HEK293 (cell line): Measurements from ENCODE around the gene INO80B.

Source experiments
- GLI2 ChIP-seq: fragments of 450-650 bp; formaldehyde crosslinking; IDR thresholded peaks from 2 replicates; pipeline ENCODE4; 2017; ENCODE audit warnings: missing biosample characterization, missing genetic modification characterization, low read depth, borderline replicate concordance
- HOXA7 ChIP-seq: sonication (generic); formaldehyde crosslinking; IDR thresholded peaks from 2 replicates; pipeline ENCODE4 v1.8.1; 2022; ENCODE audit warnings: missing genetic modification reagents, borderline replicate concordance
- HOXC10 ChIP-seq: sonication (generic); formaldehyde crosslinking; IDR thresholded peaks from 2 replicates; pipeline ENCODE4 v1.8.1; 2023; ENCODE audit warnings: mild to moderate bottlenecking, missing genetic modification reagents
- KLF16 ChIP-seq: fragments of 450-650 bp; formaldehyde crosslinking; IDR thresholded peaks from 2 replicates; pipeline ENCODE4 v1.5.1; 2017; ENCODE audit warnings: missing biosample characterization, missing genetic modification characterization
- MYNN ChIP-seq: fragments of 450-650 bp; formaldehyde crosslinking; IDR thresholded peaks from 2 replicates; pipeline ENCODE4 v1.5.1; 2016; ENCODE audit warnings: missing biosample characterization, missing genetic modification characterization, borderline replicate concordance
- PBX3 ChIP-seq: sonication (generic); formaldehyde crosslinking; IDR thresholded peaks from 2 replicates; pipeline ENCODE4 v1.8.1; 2022; ENCODE audit warnings: mild to moderate bottlenecking, moderate library complexity, missing genetic modification reagents
- SCRT1 ChIP-seq: fragments of 450-650 bp; formaldehyde crosslinking; IDR thresholded peaks from 2 replicates; pipeline ENCODE4 v1.5.1; 2016; ENCODE audit warnings: missing biosample characterization, missing genetic modification characterization, borderline replicate concordance
- ZBTB21 ChIP-seq: fragments of 450-650 bp; formaldehyde crosslinking; IDR thresholded peaks from 2 replicates; pipeline ENCODE4 v1.5.1; 2017; ENCODE audit warnings: missing biosample characterization, missing genetic modification characterization
- ZBTB8A ChIP-seq: fragments of 450-650 bp; formaldehyde crosslinking; IDR thresholded peaks from 2 replicates; pipeline ENCODE4 v1.5.1; 2016; ENCODE audit warnings: missing biosample characterization, missing genetic modification characterization
- ZEB2 ChIP-seq: fragments of 450-650 bp; formaldehyde crosslinking; IDR thresholded peaks from 2 replicates; pipeline ENCODE4 v1.5.1; 2016; ENCODE audit warnings: missing biosample characterization, missing genetic modification characterization
- ZFHX2 ChIP-seq: fragments of 450-650 bp; formaldehyde crosslinking; conservative IDR thresholded peaks from 2 replicates; pipeline ENCODE4 v1.5.1; 2016; ENCODE audit warnings: missing biosample characterization, missing genetic modification characterization
- ZIC2 ChIP-seq: fragments of 450-650 bp; formaldehyde crosslinking; IDR thresholded peaks from 2 replicates; pipeline ENCODE4 v1.5.1; 2016; ENCODE audit warnings: missing biosample characterization, missing genetic modification characterization
- ZNF132 ChIP-seq: fragments of 450-650 bp; formaldehyde crosslinking; IDR thresholded peaks from 2 replicates; pipeline ENCODE4 v1.5.1; 2017; ENCODE audit warnings: missing biosample characterization, missing genetic modification characterization, borderline replicate concordance
- ZNF140 ChIP-seq: fragments of 450-650 bp; formaldehyde crosslinking; IDR thresholded peaks from 2 replicates; pipeline ENCODE4 v1.5.1; 2016; ENCODE audit warnings: missing biosample characterization, missing genetic modification characterization
- ZNF146 ChIP-seq: fragments of 450-650 bp; formaldehyde crosslinking; IDR thresholded peaks from 2 replicates; pipeline ENCODE4 v1.5.1; 2016; ENCODE audit warnings: missing biosample characterization, missing genetic modification characterization
- ZNF148 ChIP-seq: fragments of 450-650 bp; formaldehyde crosslinking; IDR thresholded peaks from 2 replicates; pipeline ENCODE4 v1.5.0; 2017; ENCODE audit warnings: missing biosample characterization, missing genetic modification characterization, borderline replicate concordance
- ZNF157 ChIP-seq: fragments of 450-650 bp; formaldehyde crosslinking; IDR thresholded peaks from 2 replicates; pipeline ENCODE4 v1.5.1; 2016; ENCODE audit warnings: missing biosample characterization, missing genetic modification characterization
- ZNF324 ChIP-seq: fragments of 450-650 bp; formaldehyde crosslinking; IDR thresholded peaks from 2 replicates; pipeline ENCODE4 v1.5.1; 2016; ENCODE audit warnings: missing biosample characterization, missing genetic modification characterization
- ZNF514 ChIP-seq: fragments of 450-650 bp; formaldehyde crosslinking; IDR thresholded peaks from 2 replicates; pipeline ENCODE4 v1.5.1; 2016; ENCODE audit warnings: missing biosample characterization, missing genetic modification characterization
- ZNF548 ChIP-seq: fragments of 450-650 bp; formaldehyde crosslinking; IDR thresholded peaks from 2 replicates; pipeline ENCODE4 v1.5.1; 2016; ENCODE audit warnings: missing biosample characterization, missing genetic modification characterization
- ZNF580 ChIP-seq: fragments of 450-650 bp; formaldehyde crosslinking; IDR thresholded peaks from 2 replicates; pipeline ENCODE4 v1.5.1; 2016; ENCODE audit warnings: missing biosample characterization, missing genetic modification characterization
- ZNF621 ChIP-seq: fragments of 450-650 bp; formaldehyde crosslinking; IDR thresholded peaks from 2 replicates; pipeline ENCODE4 v1.5.1; 2017; ENCODE audit warnings: missing biosample characterization, missing genetic modification characterization
- ZNF776 ChIP-seq: fragments of 450-650 bp; formaldehyde crosslinking; IDR thresholded peaks from 2 replicates; pipeline ENCODE4 v1.5.0; 2017; ENCODE audit warnings: missing biosample characterization, missing genetic modification characterization, borderline replicate concordance
- ZNF777 ChIP-seq: fragments of 450-650 bp; formaldehyde crosslinking; IDR thresholded peaks from 2 replicates; pipeline ENCODE4 v1.5.1; 2017; ENCODE audit warnings: missing biosample characterization, missing genetic modification characterization, borderline replicate concordance
- ZNF792 ChIP-seq: fragments of 450-650 bp; formaldehyde crosslinking; IDR thresholded peaks from 2 replicates; pipeline ENCODE4 v1.5.1; 2016; ENCODE audit warnings: missing biosample characterization, missing genetic modification characterization
- ZNF843 ChIP-seq: fragments of 450-650 bp; formaldehyde crosslinking; IDR thresholded peaks from 2 replicates; pipeline ENCODE4 v1.5.1; 2016; ENCODE audit warnings: missing biosample characterization, missing genetic modification characterization
- ZSCAN4 ChIP-seq: fragments of 450-650 bp; formaldehyde crosslinking; IDR thresholded peaks from 2 replicates; pipeline ENCODE4 v1.5.1; 2017; ENCODE audit warnings: missing biosample characterization, missing genetic modification characterization
- TF ChIP-seq, protein P1 (sequence below): fragments of 450-650 bp; formaldehyde crosslinking; IDR thresholded peaks from 2 replicates; pipeline ENCODE4 v1.5.1; 2016; ENCODE audit warnings: missing biosample characterization, missing genetic modification characterization
- TF ChIP-seq, protein P2 (sequence below): fragments of 450-650 bp; formaldehyde crosslinking; IDR thresholded peaks from 2 replicates; pipeline ENCODE4 v1.5.1; 2016; ENCODE audit warnings: missing biosample characterization, missing genetic modification characterization
- TF ChIP-seq, protein P3 (sequence below): fragments of 450-650 bp; formaldehyde crosslinking; IDR thresholded peaks from 2 replicates; pipeline ENCODE4 v1.5.1; 2016; ENCODE audit warnings: missing biosample characterization, missing genetic modification characterization

Gene INO80B

GRCh38 chr2:74457549-74458131 lies 2.8 kb downstream of the INO80B start (continued):
- TF ChIP-seq ZNF580 (tag by site-specific recombination) = no peak
- TF ChIP-seq PBX3 (CRISPR knock-in tag) = no peak
- no peak for TF ChIP-seq HOXC10 (CRISPR knock-in tag)
- peak; percentile 80 for TF ChIP-seq ZFHX2
- TF ChIP-seq ZNF792 (tag by site-specific recombination) = no peak
- no peak for TF ChIP-seq MYNN (tag by site-specific recombination)
- no peak for TF ChIP-seq HOXA7 (CRISPR knock-in tag)
- TF ChIP-seq ZEB2 (tag by site-specific recombination) = peak; percentile 84
- TF ChIP-seq ZNF140 (tag by site-specific recombination) = no peak
- no peak for TF ChIP-seq ZNF132 (tag by site-specific recombination)
- peak; percentile 52; the same call in 1 of the 2 replicates for TF ChIP-seq ZIC2
- peak; percentile 62; the same call in 1 of the 2 replicates for TF ChIP-seq KLF16 (tag by site-specific recombination)
- TF ChIP-seq, protein P1, sequence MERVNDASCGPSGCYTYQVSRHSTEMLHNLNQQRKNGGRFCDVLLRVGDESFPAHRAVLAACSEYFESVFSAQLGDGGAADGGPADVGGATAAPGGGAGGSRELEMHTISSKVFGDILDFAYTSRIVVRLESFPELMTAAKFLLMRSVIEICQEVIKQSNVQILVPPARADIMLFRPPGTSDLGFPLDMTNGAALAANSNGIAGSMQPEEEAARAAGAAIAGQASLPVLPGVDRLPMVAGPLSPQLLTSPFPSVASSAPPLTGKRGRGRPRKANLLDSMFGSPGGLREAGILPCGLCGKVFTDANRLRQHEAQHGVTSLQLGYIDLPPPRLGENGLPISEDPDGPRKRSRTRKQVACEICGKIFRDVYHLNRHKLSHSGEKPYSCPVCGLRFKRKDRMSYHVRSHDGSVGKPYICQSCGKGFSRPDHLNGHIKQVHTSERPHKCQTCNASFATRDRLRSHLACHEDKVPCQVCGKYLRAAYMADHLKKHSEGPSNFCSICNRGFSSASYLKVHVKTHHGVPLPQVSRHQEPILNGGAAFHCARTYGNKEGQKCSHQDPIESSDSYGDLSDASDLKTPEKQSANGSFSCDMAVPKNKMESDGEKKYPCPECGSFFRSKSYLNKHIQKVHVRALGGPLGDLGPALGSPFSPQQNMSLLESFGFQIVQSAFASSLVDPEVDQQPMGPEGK (tag by site-specific recombination) = peak; percentile 91
- TF ChIP-seq ZNF843 (tag by site-specific recombination) = no peak
- TF ChIP-seq ZNF621 (tag by site-specific recombination) = no peak
- TF ChIP-seq ZNF776 (tag by site-specific recombination) = no peak
- no peak for TF ChIP-seq ZNF146 (tag by site-specific recombination)
- TF ChIP-seq ZNF148 (tag by site-specific recombination) = no peak
- no peak for TF ChIP-seq ZNF777 (tag by site-specific recombination)
- no peak for TF ChIP-seq ZNF514 (tag by site-specific recombination)
- TF ChIP-seq SCRT1 (tag by site-specific recombination) = no peak
- no peak for TF ChIP-seq ZNF157
- peak; percentile 86 for TF ChIP-seq ZBTB21 (tag by site-specific recombination)
- TF ChIP-seq ZNF548 (tag by site-specific recombination) = no peak
- TF ChIP-seq ZNF324 (tag by site-specific recombination) = no peak
- TF ChIP-seq, protein P2, sequence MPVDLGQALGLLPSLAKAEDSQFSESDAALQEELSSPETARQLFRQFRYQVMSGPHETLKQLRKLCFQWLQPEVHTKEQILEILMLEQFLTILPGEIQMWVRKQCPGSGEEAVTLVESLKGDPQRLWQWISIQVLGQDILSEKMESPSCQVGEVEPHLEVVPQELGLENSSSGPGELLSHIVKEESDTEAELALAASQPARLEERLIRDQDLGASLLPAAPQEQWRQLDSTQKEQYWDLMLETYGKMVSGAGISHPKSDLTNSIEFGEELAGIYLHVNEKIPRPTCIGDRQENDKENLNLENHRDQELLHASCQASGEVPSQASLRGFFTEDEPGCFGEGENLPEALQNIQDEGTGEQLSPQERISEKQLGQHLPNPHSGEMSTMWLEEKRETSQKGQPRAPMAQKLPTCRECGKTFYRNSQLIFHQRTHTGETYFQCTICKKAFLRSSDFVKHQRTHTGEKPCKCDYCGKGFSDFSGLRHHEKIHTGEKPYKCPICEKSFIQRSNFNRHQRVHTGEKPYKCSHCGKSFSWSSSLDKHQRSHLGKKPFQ = no peak
- TF ChIP-seq ZSCAN4 (tag by site-specific recombination) = no peak
- TF ChIP-seq, protein P3, sequence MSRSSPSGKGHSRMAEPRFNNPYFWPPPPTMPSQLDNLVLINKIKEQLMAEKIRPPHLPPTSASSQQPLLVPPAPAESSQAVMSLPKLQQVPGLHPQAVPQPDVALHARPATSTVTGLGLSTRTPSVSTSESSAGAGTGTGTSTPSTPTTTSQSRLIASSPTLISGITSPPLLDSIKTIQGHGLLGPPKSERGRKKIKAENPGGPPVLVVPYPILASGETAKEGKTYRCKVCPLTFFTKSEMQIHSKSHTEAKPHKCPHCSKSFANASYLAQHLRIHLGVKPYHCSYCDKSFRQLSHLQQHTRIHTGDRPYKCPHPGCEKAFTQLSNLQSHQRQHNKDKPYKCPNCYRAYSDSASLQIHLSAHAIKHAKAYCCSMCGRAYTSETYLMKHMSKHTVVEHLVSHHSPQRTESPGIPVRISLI (tag by site-specific recombination) = no peak
- TF ChIP-seq GLI2 (tag by site-specific recombination) = no peak
- 0 out of 2 replicates have a peak, but pooled peaks have one; percentile 33 for TF ChIP-seq ZBTB8A (tag by site-specific recombination)
